Measurements from ENCODE around the gene JPH3. TPM values are rescaled to one million over a fixed set of nuclear protein-coding genes. Genes with fewer than 3 reads are reported as not detected.
A peak's percentile ranks its signal among the peaks of the same experiment; 100 is the strongest.

Gene JPH3
- total RNA-seq, 6 donors from 2014 or later, result 0.24 TPM; not detected in 5

- Histone ChIP-seq H3K9me3 (no peaks in the 10 kb centered on the region), H3K4me1 (no peaks in the 10 kb centered on the region), H3K36me3 (peaks cover 0 to 46% (median 23%) of the 10 kb centered on the region in 4 donors), H3K27ac (no peak overlapping the region), H3K27me3 (no peaks in the 10 kb centered on the region), H3K4me3 (no peak overlapping the region)
- WGBS, 2 donors, result 94% methylated on average over 13 of the region's 13 CpGs
- DNase-seq (no peak), ATAC-seq (ENCODE audit: low FRiP score in 2 of 2) (no peak)
- no peak for TF ChIP-seq CTCF (IDR thresholded peaks at IDR 0.05)
These were observed 129.3 kb downstream of the JPH3 start for GRCh38 chr16:87731607-87732006.

GRCh38 chr16:87733190-87733589, 130.9 kb downstream of the JPH3 start:
- ATAC-seq (ENCODE audit: low FRiP score in 2 of 2), result no peak
- no peaks in the 10 kb centered on the region for H3K27me3 ChIP-seq
- H3K4me1 ChIP-seq, result no peaks in the 10 kb centered on the region
- no peaks in the 10 kb centered on the region for H3K9me3 ChIP-seq
- no peak overlapping the region for H3K4me3 ChIP-seq
- no peak overlapping the region for H3K27ac ChIP-seq
- TF ChIP-seq POLR2AphosphoS5 (IDR thresholded peaks at IDR 0.05) (no peak), EP300 (IDR thresholded peaks at IDR 0.05) (no peak)
- peaks cover 0 to 48% (median 23%) of the 10 kb centered on the region in 4 donors for H3K36me3 ChIP-seq
- peak in 1 of 2 donors; percentile 60 for DNase-seq
- 82 to 86% methylated on average over 10 to 11 of the region's 11 CpGs for WGBS, 2 donors

- H3K4me1 ChIP-seq, result no peaks in the 10 kb centered on the region
- H3K36me3 ChIP-seq, result peaks cover 0 to 38% (median 18%) of the 10 kb centered on the region in 4 donors
- H3K4me3 ChIP-seq, result no peak overlapping the region
- no peaks in the 10 kb centered on the region for H3K9me3 ChIP-seq
- ATAC-seq (ENCODE audit: low FRiP score in 2 of 2) (no peak), DNase-seq (no peak)
- no peak overlapping the region for H3K27ac ChIP-seq
- no peak for TF ChIP-seq CTCF (IDR thresholded peaks at IDR 0.05)
- TF ChIP-seq EP300 (IDR thresholded peaks at IDR 0.05), result no peak
- TF ChIP-seq POLR2AphosphoS5 (IDR thresholded peaks at IDR 0.05), result no peak
- no peak for TF ChIP-seq POLR2A (IDR thresholded peaks at IDR 0.05)
- H3K27me3 ChIP-seq, result no peaks in the 10 kb centered on the region
- 82 to 91% methylated on average over 11 to 14 of the region's 14 CpGs for WGBS, 2 donors
These were observed 132.3 kb downstream of the JPH3 start for GRCh38 chr16:87734644-87735043.

GRCh38 chr16:87735270-87736007, 133.1 kb downstream of the JPH3 start:
- DNase-seq (no peak), ATAC-seq (ENCODE audit: low FRiP score in 2 of 2) (no peak)
- H3K27ac ChIP-seq, result no peak overlapping the region
- peaks cover 1 to 39% (median 18%) of the 10 kb centered on the region in 4 donors for H3K36me3 ChIP-seq
- H3K4me3 ChIP-seq, result no peak overlapping the region
- no peaks in the 10 kb centered on the region for H3K27me3 ChIP-seq
- no peak for TF ChIP-seq EP300 (IDR thresholded peaks at IDR 0.05)
- TF ChIP-seq POLR2A (IDR thresholded peaks at IDR 0.05), result no peak
- no peak for TF ChIP-seq POLR2AphosphoS5 (IDR thresholded peaks at IDR 0.05)
- TF ChIP-seq CTCF (IDR thresholded peaks at IDR 0.05), result no peak
- no peaks in the 10 kb centered on the region for H3K9me3 ChIP-seq
- H3K4me1 ChIP-seq, result no peaks in the 10 kb centered on the region
- 86 to 91% methylated on average over 23 of the region's 23 CpGs for WGBS, 2 donors

- H3K9me3 ChIP-seq, result no peaks in the 10 kb centered on the region
- no peak for ATAC-seq (ENCODE audit: low FRiP score in 2 of 2)
- H3K27me3 ChIP-seq, result no peaks in the 10 kb centered on the region
- H3K27ac ChIP-seq, result no peak overlapping the region
- 89 to 99% methylated on average over 12 of the region's 12 CpGs for WGBS, 2 donors
- no peak for TF ChIP-seq POLR2A (IDR thresholded peaks at IDR 0.05)
- TF ChIP-seq CTCF (IDR thresholded peaks at IDR 0.05), result no peak
- TF ChIP-seq POLR2AphosphoS5 (IDR thresholded peaks at IDR 0.05), result no peak
- no peak for TF ChIP-seq EP300 (IDR thresholded peaks at IDR 0.05)
- peaks cover 5 to 42% (median 21%) of the 10 kb centered on the region in 4 donors for H3K36me3 ChIP-seq
- no peaks in the 10 kb centered on the region for H3K4me1 ChIP-seq
- DNase-seq, result no peak
- no peak overlapping the region for H3K4me3 ChIP-seq
These were observed 133.7 kb downstream of the JPH3 start for GRCh38 chr16:87736008-87736382.
